HL-60 (cell line): ENCODE measurements around the gene MAP2.

Experiments used
- CTCF ChIP-seq: IDR thresholded peaks from one replicate; pipeline ENCODE4 v1.5.1; 2011; ENCODE audit warnings: low read length, control low read depth, inconsistent platforms; ENCODE audit not compliant: insufficient read depth
- GABPA ChIP-seq: IDR thresholded peaks from 2 replicates; pipeline ENCODE4 v1.6.1; 2012; ENCODE audit warnings: low read depth
- POLR2AphosphoS5 ChIP-seq: IDR thresholded peaks from 2 replicates; pipeline ENCODE4 v1.6.1; 2012; ENCODE audit warnings: low read depth
- REST ChIP-seq: IDR thresholded peaks from 2 replicates; pipeline ENCODE4 v1.6.1; 2012; ENCODE audit warnings: low read depth; ENCODE audit not compliant: insufficient replicate concordance
- SPI1 ChIP-seq: IDR thresholded peaks from 2 replicates; pipeline ENCODE4 v1.6.1; 2012; ENCODE audit warnings: low read depth, mild to moderate bottlenecking, borderline replicate concordance

DNA sequence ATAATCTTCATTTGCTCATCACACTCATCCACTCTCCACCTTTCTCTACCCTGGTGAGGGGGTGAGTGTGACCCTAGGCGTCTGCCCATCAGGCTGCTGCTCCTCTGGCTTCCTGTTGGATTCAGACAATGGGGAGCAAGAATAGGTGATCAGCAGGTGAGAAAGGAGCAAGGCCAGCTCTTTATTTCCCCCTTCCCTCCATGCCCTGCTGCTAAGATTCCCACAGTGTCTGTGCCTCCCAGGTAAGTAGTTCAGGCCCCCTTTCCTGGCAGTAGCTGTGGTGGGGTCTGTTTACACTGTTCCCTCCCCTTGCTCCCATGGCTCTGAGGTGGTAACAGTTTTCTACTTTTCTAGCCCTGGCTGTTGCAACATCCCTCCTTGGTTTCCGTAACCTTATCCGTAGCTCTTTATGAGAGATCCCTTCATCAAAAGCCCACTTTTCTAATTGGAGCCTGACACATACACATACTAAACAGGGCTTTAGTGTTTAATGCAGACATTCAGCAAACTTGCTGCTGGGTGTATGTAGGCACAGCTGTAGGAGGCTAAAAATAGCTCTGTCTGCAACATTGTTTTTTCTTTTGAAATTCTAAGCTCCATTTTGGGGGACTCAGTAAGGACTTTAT is 27.5 kb downstream of the MAP2 start:
- TF ChIP-seq CTCF: no peak
- no peak for TF ChIP-seq POLR2AphosphoS5
- TF ChIP-seq GABPA: no peak
- TF ChIP-seq REST: no peak
- TF ChIP-seq SPI1: no peak
